Measurements from ENCODE around the gene CDKN1C.

Gene CDKN1C

DNA sequence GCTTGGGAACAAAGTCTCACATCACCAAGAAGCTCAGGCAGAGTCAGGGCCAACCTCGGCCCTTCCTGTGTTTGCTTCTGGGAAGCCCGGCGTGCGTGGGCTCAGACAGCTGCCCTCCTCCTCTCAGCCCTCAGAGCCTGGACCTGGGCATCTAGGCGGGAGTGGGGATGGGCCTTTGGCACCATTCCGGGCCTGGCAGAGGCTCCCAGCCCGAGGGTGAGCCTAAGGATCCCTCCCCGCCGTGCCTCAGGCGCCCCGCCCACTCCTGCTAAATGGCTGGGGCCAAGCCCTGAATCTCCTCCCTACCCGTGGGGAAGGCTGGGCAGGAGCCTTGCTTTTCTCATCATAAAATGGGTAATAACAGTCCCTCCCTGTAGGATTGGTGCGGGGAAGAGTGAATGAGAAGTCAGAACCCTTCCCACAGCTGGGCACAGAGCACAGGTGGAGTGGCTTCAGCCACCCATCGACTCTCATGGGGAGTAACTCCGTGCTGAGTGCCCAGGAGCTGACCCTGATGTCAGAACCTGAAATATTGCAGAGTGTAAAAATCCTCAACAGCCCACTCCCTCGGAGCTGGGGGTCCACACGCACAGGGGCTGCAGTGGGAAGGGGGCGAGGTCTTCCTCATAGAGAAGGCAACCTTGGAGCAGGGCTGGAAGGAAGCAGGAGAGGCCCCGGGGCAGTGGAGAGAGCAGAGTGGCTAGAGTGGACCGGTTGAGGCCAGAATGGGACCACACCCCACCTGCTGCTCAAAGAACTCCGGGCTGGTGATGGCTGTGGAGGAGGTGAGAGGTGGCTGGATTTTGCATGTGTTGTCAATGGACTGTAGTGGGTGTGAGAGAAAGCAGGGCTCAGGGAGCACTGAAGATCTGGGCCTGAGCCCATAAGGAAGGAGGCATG is 18.8 kb upstream of the CDKN1C start:
- DNase-seq = no peak

DNA sequence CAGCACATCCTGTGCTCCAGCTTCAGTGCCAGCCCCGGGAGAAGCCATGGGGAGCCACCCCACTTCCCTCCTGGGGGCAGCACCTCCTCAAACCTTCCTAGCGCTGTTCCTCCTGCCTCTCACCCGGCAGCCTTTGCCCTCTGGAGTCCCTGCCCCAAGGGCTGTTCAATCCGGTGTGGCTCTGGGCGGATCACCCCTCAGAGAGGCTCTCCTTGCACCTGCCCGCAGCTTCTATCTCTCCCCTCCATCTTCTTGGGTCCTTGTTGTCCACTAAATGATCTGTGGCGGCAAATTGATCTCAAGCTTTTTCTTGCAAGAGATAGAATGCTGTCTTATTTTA is 18.1 kb upstream of the CDKN1C start:
- no peak for DNase-seq

DNA sequence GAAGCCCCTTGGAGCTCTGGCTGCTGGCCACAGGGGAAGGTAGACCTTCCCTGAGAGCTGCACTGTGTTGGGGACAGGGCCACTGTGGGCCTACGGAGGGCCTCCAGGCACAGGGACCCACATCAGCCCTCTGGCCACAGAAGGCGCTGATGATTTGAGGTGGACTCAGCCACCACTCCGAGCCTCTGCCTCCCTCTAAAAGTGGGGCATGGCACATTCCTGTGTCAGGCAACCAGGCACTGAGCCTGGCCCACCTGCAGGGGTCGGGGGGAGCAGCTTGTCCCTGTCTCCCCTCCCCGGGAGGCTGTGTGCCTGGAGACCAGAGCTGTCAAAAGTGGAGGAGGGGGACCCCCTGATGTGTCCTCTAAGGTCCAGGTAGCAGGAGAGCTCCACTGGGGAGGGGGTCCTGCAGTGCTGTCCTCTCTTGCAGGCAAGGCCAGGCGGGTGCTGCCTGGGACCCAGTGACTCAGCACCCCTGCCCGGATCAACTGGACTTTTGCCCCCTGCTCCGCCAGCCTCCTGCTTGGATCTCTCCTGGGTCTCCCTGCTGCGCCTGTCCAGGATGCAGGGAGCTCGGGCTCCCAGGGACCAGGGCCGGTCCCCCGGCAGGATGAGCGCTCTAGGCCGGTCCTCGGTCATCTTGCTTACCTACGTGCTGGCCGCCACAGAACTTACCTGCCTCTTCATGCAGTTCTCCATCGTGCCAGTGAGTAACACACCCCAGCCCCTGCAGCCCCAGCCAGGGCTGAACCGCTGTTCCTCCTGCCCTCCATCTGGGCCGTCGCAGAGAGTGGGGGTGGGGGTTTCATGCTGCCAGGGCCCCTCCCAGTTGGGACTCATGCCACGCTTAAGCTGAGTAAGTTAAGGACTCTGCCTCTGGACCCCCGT is 17.5 kb upstream of the CDKN1C start:
- DNase-seq = no peak

DNA sequence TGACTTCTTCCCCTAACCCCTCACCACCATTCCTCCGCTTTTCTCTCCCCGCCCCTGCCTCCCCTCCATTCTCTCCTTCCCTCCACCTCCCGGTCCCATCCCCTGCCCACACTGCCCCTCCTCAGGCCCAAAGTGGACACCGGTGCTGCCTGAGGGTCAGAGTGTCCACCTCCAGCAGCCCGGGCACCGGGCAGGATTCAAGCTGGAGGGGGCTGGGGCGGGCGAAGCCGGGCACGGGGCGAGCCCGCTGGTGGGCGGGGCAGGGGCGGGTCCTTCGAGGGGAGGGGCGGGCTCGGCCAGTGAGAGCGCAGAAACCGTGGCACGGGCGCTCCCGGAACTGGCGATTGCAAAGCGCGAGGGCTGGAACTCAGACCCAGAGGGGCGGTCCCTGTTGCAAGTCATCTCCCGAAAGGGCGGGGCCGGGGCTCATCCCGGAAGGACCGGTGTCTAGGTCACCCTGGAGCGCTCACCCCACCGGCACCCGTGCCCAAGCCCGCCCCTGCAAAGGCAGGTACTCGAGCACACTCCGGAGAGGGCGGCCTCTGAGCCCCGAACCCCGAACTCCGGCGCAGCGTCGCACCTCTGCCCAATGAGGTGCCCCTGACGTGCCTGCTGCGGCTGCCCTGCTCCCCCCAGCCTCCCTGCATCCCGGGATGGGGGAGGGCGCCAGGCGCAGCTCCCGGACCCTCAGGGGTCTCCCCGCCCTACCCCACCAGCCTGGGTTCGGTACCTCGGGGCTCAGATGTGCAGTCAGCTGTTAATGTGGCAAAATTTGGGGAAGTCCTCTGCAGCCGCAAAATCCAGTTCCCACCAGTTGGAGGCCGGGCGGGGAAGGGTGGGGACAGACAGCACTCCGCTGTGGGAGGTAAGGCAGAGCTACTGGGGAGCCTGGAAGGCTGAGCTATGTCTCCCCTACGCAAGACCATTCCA is 16.5 kb upstream of the CDKN1C start:
- peak; percentile 94 for DNase-seq

DNA sequence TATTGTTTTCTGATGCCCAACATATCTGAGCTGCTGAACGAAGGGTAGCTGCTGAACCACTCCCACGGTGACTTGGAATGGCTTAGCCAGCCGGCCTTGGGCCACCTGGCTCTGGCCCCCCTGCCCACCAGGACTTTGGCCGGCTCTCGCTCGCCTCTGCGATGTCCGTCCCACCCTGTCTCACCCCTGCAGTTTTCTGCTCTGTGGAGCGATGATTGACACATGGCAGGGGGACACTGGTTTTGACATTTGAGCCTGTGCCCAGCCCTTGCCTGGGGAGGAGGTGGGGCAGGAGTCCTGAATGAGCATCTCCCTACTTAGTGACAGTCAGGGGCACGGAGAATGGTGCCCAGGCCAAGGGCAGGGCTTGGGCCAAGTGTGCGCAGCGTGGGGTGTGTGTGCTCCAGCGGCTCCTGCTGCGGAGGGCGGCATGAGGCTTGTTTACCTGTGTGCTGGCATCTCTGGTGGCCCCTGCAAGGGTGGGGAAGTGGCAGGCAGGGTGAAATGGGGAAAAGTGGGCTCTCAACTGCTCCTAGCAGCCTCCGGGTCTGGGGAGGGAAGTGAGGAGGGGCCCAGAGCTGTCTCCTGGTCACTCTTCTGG is 15.7 kb upstream of the CDKN1C start:
- no peak for DNase-seq

DNA sequence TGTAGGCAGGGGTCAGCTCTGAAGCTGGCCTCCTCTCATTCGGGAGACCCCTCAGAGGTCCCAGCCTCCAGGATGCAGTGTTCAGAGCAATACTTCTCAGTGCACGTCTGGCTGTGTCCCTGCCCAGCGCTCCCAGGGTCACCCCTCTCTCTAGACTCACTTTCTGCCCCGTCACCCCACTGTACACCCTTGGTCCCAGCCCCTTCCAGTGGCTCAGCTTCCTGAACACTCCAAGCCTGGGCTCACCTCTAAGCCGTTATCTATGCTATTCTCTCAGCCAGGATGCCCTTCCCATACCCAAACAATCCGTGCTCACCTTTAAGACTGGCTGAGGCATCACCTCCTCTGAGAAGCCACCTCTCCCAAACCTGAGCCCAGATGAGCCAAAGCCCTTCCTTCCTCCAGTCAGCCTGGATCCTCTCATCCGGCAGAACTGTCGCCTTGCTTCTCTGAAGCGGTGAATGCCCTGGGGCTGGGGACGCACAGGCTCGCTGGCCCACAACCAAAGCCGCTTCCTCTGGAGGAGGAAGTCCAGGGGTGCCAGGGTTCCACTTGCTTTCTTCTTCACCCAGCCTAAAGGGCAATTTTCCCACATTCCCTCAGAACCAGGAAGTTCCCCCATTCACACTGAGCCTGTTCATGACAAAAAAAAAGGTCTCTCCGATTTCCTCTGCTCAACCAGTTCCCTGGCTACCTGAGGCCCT is 13.7 kb upstream of the CDKN1C start:
- DNase-seq = no peak

DNA sequence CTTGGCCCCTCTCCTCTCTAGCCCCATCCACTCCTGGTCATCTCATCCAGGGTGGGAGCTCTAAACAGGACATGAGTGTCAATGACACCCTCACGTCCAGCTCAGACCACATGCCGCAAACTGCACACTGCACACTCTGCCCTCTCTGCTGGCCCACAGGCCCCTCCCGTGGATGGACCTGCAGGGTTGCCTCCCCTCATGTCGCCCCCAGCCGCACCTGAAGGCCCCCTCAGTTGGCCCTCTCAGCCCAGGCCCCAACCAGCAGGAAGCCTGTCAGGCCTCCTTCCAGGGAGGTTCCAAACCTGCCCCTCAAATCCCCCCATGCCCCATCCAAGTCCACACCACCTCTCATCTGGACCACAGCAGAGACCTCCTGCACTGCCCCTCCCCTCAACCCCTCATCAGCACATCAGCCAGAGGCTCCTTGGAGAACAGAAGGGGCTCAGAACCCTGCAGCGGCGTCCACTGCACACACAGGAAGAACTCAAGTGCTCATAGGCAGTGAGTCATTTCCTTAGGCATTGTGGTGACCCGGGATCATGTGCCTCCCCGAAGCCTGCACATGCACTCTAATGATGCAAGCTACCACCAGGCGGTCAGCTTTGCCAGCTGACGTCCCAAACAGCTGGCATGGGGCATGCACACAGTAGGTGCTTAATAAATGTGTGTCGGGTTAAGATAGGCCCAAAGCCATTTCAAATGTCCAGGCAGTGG is 12.9 kb upstream of the CDKN1C start:
- peak; percentile 60 for DNase-seq

DNA sequence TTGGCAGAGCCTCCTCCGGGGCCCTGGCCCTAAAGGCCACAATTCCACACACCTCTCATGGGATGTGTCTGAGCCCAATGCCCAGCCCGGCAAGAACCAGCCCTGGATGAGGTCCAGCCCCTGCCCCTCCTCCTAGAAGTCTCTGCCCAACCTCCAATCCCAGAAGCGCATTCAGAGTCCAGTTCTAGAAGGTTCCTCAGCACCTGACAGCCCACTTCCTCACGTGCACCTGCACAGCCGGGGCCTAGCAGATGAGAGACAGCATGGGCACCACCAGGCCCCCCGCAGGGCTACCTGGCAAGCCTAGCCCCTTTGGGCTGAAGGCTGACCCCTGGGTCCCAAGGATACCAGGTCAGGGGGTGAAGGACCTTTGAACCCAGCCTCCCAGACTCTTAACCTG is 11.5 kb upstream of the CDKN1C start:
- no peak for DNase-seq

DNA sequence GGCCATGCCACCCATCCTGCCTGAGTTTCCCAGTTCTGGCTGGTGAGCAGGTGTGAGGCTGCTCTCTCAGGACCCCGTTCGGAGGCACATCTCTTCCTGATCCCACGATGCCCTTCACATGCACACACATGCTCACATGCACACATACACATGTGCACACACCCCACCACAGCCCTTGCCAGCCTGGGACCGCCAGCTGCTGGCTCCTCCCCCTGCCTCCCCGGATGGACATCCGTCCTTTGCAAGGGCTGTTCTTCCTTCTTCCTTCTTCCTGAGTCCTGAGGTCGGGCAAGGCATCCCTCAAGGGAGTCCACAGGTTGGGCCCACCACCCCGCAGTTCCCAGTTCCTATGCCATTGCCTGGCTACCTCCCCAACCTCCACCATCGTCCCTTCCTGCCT is 10.5 kb upstream of the CDKN1C start:
- DNase-seq = no peak

DNA sequence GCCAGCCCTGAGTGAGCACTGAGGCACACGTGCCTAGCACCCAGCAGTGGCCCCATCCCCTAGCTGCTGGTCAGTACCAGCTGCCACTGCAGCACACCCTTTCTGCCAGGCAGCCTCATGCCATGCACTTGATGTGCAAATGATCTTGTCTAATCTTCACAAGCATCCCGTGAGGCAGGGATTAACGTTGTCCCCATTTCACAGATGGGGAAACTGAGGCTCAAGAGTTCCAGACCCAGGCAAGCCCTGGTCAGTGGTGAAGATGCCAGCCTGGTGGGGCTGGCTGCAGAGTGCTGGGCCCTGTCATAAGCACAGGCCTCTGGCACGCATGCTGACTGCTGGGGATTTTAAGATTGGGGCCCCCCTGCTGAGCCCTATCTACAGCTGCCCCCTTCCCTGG is 8.4 kb upstream of the CDKN1C start:
- DNase-seq = no peak

DNA sequence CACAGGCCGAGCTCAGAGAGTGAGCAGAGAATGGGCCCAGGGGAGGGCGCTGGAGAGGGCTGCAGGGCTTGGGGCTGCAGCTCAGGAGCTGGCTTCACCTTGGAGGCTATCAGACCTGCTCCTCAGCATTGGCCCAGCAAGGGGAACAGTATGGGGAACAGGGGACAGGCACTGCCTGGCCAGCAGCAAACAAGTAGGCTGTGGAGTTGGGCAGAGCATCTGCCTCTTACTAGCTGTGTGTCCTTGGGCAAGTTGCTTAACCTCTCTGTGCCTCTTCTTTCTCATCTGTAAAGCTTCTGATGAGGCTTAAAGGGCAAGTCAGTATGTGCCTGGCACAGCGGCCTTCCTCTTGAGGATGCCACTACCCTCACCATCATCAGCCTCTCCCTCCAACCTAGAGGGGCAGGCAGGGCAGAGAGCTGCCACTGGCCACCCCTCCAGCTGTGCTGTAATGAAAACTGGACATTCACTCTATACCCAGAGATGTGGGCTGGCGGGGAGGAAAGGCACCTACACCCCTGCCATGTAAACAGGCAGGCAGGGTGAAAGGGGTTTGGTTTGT is 7.5 kb upstream of the CDKN1C start:
- DNase-seq = peak; percentile 42

DNA sequence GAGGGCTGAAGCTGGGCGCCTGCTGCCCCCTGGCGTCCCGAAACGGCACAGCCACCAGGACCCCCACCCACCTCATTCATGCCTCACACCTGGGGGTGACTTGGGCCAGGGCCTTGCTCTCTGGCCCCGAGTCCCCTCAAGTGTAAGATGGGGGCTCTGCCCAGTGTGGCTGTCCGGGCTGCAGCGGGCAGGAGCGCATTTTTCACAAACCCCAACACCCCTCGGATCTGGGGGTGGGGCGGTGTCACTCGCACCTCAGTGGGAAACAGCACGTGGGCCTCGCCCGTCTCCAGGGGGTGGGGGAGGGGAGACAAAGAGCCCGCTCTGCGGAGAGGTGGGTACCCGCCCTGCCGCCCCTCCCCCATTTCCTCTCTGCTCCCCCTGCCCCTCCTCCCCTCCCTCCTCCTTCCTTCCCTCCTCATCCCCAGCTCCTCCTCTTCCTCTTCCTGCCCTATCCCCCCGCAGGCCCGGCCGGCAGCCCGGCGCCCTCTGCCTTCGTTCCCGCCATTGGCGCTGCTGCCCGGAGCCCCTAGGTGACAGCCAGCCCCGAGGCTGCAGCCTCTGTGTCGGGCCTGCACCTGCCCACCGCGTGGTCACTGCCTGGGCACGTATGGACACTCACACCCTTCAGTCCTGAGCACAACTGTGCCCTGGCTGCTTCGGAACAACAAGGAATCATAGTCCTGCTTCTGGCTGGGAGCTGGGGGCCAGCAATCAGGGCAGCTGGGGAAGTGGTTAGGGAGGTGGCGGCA is 6.8 kb upstream of the CDKN1C start:
- peak; percentile 70 for DNase-seq

DNA sequence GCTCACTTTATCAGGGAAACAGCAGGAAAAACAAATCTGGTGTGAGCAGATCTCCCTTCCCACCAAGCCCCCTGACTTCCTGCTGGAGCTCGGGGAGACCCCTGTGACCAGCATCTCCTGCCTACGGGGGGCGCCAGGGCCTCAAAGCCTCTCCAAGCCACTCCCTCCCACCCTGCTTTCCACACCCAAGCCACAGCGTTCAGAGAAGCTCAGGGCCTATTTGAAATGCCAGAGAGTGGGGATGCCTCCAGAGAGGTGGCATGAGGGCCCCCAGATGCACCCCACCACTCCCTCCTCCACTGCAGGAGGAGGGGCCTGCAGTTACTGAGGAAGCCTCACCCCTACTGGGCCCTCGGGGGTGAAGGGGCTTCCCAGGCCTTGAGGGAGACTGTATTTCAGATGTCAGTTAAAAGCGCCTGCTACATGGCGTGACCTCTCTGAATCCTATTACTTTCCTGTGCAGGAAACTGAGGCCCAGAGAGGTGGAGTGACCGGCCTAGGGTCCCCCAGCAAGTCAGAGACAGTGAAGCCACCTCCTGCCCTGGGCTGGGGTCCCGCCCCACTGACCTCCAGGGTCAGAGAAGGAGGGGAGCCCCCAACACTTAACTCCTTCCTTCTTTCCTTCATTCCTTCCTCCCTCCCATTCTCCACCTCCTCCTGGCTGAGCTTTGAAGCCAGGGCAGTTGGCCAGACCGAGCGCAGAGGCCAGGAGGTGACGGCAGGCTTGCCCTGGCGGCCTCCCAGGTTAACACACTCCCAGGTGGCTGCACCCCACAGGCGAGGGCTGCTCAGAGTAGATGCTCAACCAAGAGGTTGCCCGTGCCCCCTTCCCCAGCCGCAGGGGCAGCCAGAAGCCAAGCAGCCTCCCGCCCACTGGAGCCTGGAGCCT is 6.0 kb upstream of the CDKN1C start:
- no peak for DNase-seq

DNA sequence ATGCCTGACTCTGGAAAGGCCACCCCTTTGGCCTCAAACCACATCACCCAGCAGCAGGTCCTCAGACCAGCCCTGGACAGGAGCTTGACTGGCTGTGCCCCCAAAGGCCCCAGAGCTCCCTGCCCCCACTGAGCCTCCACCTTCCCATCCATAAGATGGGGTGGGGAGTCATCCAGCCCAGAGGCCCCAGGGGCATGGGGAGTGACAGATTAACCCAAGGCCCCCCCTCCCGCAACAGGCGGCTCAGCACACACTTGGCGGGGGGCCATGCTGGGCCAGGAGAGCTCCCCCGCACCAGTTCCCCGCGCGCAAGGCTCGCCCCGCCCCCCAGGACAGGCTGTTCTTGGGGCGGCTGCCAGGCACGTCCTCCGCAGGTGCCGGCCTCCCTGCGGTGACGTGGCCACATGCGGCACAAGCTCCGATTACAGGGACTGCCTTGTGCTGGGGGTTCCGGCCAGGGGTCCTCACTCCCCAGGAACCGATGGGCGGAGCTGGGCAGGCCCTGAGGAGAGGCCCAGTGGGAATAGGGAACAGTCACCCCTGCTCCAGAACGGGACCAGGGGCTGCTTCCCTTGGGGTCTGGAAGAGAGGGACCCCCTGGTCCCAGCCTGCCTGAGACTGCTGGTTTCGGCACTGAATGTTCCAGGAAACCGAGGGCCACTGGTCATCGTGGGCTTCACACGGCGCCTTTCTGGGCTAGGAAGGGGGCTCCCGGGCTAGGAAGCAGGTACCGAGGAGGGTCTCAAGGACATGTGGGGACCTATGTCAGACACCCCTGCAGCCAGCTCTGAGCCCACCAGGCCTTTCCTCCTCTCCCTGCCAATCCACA is 5.1 kb upstream of the CDKN1C start:
- DNase-seq = no peak

DNA sequence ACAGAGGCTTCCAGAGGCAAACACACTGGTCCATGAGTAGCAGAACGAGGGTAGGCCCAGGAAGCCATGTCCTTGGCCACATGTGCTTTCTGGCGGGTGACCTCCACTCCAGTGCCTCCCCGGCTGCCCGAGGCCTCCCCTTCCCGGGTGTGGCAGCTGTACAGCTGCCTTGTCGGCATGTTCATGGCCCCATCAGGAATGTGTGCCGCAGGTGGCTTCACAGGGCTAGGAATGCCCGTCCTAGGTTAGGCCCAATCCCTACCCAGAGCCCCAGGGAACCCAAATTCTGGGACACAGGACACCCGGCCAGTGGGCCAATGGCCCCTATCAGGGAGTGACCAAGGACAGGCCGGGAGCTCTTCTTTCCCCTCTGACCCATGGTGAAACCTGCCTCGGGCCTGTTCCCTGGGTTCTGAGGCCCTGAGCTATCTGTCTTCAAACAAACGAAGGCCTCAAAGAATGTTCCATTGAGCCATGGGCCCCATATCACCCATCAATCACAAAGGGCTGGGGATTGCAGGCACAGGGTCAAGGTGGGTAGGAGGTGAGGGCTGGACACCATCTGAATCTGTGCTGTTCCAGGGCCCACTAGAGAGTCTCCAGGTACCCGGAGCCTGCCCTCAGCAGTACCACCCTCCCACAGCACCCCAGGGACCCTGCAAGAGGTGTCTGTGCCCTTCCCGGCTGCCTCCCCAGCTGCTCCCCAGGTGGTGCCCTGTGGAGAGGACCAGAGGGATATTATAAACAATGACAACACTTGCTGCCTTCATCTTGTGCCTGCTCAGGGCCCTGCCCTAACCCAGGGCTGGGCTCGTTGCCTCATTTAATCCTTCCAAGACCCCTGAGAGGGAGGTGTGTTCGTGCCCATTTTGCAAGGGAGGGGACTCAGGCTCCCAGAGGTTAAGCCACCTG is 4.0 kb upstream of the CDKN1C start:
- no peak for DNase-seq

DNA sequence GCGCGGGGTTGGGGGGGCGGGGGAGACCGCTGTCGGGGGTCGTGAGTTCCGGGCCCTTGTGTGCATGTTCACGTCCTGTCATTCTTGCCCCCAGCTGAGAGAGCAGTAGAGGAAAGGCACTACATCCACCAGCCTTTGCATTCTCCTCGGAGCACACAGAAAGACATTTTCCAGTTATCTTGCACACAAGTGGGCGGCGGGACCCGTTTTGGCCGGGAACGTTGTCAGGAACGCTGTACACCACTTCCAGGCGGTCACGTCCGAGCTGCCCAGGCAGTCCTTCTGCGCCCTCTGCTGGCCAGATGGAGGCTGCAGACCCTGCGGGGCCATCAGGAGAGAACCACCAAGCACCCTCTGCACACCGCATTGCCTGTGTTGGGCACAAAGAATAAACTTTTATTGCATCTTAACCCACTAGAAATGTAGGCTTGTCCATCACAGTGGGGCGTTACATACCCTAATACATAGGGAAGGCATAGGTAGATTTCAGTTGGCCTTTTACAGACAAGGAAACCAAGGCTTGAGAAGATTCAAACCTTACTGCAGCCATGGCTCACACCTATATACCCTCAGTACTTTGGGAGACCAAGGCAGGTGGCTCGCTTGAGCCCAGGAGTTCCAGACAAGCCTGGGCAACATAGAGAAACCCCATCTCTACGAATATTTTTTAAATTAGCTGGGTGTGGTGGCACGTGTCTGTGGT is 2.8 kb upstream of the CDKN1C start:
- peak; percentile 87 for DNase-seq

All from activated naive CD4-positive, alpha-beta T cell treated with Interleukin-2 at 50 U/mL for 16 hours (primary cell).